GM21381 (cell line): ENCODE data around the gene LDB2.

Experiments
- ATAC-seq: cut with Tn5 transposase; IDR thresholded peaks from one replicate; pipeline ENCODE4 v1.9.1; 2021; ENCODE audit warnings: mild to moderate bottlenecking, moderate library complexity; ENCODE audit not compliant: unreplicated experiment

The LDB2 gene

GRCh38 chr4:16508968-16509367 lies 389.5 kb downstream of the LDB2 start:
- no peak for ATAC-seq

- ATAC-seq = no peak
Measured at GRCh38 chr4:16505726-16506125, 392.7 kb downstream of the LDB2 start.

GRCh38 chr4:16505267-16505666 lies 393.2 kb downstream of the LDB2 start:
- no peak for ATAC-seq

- no peak for ATAC-seq
Measured at GRCh38 chr4:16503421-16504100, 394.9 kb downstream of the LDB2 start.

- ATAC-seq = no peak
Measured at GRCh38 chr4:16498978-16499377, 399.5 kb downstream of the LDB2 start.

- ATAC-seq = no peak
Measured at GRCh38 chr4:16496501-16496900, 401.9 kb downstream of the LDB2 start.

- ATAC-seq = no peak
Measured at GRCh38 chr4:16492872-16493271, 405.6 kb downstream of the LDB2 start.

- ATAC-seq = no peak
Measured at GRCh38 chr4:16489226-16489625, 409.2 kb downstream of the LDB2 start.

- ATAC-seq = no peak
Measured at GRCh38 chr4:16488084-16488483, 410.4 kb downstream of the LDB2 start.

- ATAC-seq = no peak
Measured at GRCh38 chr4:16484711-16485110, 413.7 kb downstream of the LDB2 start.

- no peak for ATAC-seq
Measured at GRCh38 chr4:16483540-16483939, 414.9 kb downstream of the LDB2 start.

- no peak for ATAC-seq
Measured at GRCh38 chr4:16480011-16480410, 418.4 kb downstream of the LDB2 start.

GRCh38 chr4:16472537-16472936 lies 425.9 kb downstream of the LDB2 start:
- no peak for ATAC-seq

GRCh38 chr4:16467061-16467460 lies 431.4 kb downstream of the LDB2 start:
- no peak for ATAC-seq

- no peak for ATAC-seq
Measured at GRCh38 chr4:16466581-16466980, 431.9 kb downstream of the LDB2 start.

- ATAC-seq = no peak
Measured at GRCh38 chr4:16464651-16465050, 433.8 kb downstream of the LDB2 start.

GRCh38 chr4:16462656-16463055 lies 435.8 kb downstream of the LDB2 start:
- ATAC-seq = no peak

GRCh38 chr4:16461362-16461761 lies 437.1 kb downstream of the LDB2 start:
- no peak for ATAC-seq

GRCh38 chr4:16457944-16458343 lies 440.5 kb downstream of the LDB2 start:
- no peak for ATAC-seq
